ENCODE measurements around the gene MRGPRX3.

Gene MRGPRX3

DNA sequence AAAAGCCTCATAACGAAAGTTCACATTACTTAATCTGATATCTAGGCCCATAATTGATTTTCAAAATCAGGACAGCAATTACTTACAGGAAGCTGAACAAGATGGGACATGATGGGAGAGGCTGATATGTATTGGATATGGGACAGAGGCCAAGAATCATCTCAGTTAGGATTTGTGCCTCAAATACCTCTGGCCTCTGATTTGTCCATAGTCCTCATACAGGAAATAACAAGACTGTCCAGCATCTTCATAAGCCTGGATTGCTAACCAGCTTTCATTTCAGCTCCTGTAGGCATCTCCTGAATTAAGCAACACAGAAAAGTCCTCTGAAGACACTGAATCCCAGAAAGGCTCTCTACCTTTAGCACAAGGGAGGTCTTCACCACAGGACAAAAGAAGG, 36.0 kb downstream of the MRGPRX3 start:
- no peak for DNase-seq (ENCODE audit: low read depth)

DNA sequence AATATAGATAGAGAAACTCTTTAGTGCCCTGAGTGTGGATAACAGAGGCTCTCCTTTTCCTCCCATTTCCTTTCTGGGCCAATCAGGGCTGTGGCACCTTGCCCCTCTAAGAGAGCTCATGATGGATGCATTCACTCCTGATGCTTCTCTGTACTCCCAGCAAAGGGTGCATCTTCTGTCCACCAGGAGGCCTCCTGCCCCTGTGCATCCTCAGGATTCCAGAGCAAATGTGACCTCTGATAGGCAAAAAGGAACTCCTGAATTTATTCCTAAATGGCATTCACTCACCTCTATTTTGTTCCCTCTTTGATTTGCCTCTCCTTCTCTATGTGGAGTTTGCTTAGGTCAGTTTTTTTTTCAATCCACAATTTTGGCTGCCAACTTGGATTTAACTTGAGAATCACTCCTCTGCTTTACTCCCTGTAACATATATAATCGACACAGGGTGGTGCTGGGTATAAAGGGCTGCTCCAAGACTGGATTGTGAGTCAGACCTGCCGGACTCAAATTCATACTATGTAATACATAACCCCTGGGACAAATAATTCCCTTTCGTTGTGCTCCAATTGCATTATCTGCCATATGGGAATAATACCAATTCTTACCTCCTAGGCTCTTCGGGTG, 39.1 kb downstream of the MRGPRX3 start:
- peak; percentile 32 for DNase-seq (ENCODE audit: low read depth)

DNA sequence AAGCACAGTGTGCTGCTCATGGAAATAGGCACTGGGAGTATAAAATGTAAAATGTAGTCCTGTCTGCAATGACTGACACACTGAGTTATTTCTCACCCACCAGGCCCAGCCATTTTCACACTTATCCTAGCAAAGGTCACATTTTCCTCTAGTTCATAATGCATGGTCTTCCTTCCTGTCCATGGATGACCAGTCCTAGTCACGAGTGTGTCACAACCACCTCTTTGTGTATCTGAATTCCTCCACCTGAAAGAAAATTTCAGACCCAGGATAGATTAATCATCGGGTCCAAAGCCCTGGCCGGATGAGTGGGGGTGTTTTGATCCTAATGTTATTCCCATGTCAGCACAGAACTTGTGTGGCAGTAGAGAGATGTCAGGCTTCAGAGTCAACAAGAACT, 40.3 kb downstream of the MRGPRX3 start, which contains the start of gene MRGPRX4:
MRGPRX4 (plus strand) TSS at position 172 of the 400 bp plus-strand sequence. CDS start 420 bp downstream, outside the sequence.
- no peak for DNase-seq (ENCODE audit: low read depth)

- no peak for DNase-seq (ENCODE audit: low read depth)
Measured at GRCh38 chr11:18173225-18173866, 41.0 kb downstream of the MRGPRX3 start.

All from EH (cell line).